ENCODE results near the gene ETNK2. TPM values are rescaled to one million over a fixed set of nuclear protein-coding genes. Genes with fewer than 3 reads are reported as not detected.

The ETNK2 gene
- total and polyA plus RNA-seq, 4 donors = 24.5 to 119 (median 78.8) TPM

DNA sequence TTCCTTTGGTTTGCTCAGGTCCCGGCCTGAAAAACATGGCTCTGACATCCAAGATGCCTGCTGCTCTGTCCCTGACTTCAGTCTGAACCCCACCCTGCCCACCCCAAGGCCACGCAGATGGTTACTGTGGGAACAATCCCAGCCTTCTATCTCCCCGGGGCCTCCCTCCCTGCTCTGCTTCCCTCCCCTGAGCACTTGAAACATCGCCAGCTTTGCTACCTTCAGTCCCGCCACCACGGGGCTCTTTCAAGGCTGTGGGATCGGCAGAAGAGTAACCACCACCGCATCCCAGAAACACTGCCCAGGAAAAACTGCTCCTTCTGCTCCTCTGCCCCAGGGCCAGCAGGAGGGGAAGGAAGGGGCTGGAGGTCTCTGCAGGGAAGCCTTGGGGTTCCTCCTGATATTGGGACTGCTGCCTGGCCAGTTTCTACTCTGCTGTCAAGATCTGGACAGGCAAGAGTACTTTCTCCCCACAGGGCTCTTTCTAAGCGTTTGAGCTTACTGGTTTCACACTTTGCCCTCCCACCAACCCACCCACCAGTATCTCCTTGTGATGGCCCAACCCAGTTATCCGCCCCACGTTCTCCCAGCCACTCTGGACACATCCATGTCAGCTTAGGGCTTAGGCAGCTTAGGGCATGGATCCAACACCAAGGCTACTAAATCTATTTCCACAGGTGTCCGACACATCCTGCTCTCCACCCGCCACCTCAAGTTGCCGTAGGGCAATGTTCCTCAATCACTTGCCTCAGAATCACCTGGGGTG is 8.4 kb downstream of the ETNK2 start:
- no peak for DNase-seq (ENCODE audit: low spot score)
- H3K4me3 ChIP-seq (ENCODE audit: low read depth in 1 of 3, low read length in 3 of 3) = peak overlapping the region in 1 of 3 donors; percentile 6
- H3K27ac ChIP-seq (ENCODE audit: low read depth in 1 of 2, low read length in 2 of 2) = peak overlapping the region; percentile 32 to 52
- WGBS = 33% methylated on average over 14 of the region's 14 CpGs
- TF ChIP-seq, protein P1, sequence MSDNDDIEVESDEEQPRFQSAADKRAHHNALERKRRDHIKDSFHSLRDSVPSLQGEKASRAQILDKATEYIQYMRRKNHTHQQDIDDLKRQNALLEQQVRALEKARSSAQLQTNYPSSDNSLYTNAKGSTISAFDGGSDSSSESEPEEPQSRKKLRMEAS (IDR thresholded peaks at IDR 0.05) = no peak
- TF ChIP-seq HNF4A (conservative IDR thresholded peaks at IDR 0.05) = peak; percentile 20 to 43
- H3K27me3 ChIP-seq (ENCODE audit: control insufficient read depth in 4 of 4, insufficient read depth in 4 of 4, low read length in 3 of 4) = no peaks in the 10 kb centered on the region
- H3K9ac ChIP-seq (ENCODE audit: low read depth in 1 of 2, low read length in 2 of 2) = peak overlapping the region in 1 of 2 donors; percentile 11
- H3K9me3 ChIP-seq (ENCODE audit: control insufficient read depth in 4 of 4, low read length in 3 of 4) = no peaks in the 10 kb centered on the region
- H3K4me1 ChIP-seq (ENCODE audit: control insufficient read depth in 4 of 4, insufficient read depth in 4 of 4, low read length in 3 of 4) = peaks cover 27 to 90% (median 82%) of the 10 kb centered on the region in 4 donors
- peaks cover 0 to 17% (median 12%) of the 10 kb centered on the region in 4 donors for H3K36me3 ChIP-seq (ENCODE audit: control insufficient read depth in 4 of 4, insufficient read depth in 3 of 4, low read depth in 1 of 4, low read length in 3 of 4)

DNA sequence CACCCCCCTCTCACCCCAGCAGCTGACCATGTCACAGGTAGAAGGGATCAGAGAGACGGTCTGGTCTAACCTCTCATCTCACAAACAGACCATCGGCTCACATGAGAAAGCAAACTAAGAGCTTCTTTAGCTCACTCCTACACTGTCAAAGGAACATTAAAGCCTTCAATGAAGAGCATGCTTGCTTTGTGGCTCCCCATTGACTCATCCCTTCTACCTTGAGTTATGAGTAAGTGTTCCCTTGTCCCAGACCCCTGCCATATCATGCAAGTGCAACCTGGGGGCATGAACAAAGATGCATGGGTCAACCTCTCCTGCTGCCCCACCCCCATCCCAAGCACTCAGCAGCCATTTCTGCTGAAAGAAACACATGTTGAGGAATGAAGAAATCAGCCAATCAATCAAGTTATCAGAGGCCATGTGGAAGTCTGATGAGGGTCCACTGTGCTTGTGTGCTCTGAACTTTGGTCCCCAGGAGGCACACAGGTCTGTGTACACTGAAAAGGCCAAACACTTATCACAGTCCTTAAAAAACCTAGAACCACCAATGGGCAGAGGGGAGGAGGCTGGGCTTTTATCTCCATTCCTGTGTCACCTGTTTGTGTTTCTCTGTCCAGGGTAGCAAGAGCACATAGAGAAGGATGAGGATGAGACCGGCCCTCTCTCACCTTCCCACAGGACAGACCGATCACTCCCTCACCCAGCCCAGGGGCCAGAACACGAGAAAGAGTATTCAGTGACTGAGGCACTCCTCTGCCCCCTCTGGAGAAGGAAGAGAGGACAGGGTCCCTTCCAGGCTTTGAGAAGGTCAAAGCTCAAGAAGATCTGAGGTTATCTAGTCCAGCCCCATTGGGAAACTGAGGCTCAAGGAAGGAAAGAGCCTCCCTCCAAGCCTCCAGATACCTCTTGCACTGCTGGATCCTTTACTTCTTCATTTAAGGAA is 9.5 kb downstream of the ETNK2 start:
- TF ChIP-seq FOXA1 (IDR thresholded peaks at IDR 0.05) = peak; percentile 74
- TF ChIP-seq, protein P2, sequence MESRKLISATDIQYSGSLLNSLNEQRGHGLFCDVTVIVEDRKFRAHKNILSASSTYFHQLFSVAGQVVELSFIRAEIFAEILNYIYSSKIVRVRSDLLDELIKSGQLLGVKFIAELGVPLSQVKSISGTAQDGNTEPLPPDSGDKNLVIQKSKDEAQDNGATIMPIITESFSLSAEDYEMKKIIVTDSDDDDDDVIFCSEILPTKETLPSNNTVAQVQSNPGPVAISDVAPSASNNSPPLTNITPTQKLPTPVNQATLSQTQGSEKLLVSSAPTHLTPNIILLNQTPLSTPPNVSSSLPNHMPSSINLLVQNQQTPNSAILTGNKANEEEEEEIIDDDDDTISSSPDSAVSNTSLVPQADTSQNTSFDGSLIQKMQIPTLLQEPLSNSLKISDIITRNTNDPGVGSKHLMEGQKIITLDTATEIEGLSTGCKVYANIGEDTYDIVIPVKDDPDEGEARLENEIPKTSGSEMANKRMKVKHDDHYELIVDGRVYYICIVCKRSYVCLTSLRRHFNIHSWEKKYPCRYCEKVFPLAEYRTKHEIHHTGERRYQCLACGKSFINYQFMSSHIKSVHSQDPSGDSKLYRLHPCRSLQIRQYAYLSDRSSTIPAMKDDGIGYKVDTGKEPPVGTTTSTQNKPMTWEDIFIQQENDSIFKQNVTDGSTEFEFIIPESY (IDR thresholded peaks at IDR 0.05) = peak; percentile 69
- TF ChIP-seq FOXA2 (IDR thresholded peaks at IDR 0.05) = peak; percentile 77
- peak; percentile 75 for TF ChIP-seq YY1 (IDR thresholded peaks at IDR 0.05)
- peak in 1 of 2 donors; percentile 81 for TF ChIP-seq JUND (IDR thresholded peaks at IDR 0.05)
- TF ChIP-seq RXRA (IDR thresholded peaks at IDR 0.05) = peak; percentile 94 to 97
- TF ChIP-seq GABPA (IDR thresholded peaks at IDR 0.05 in 1 of 2, conservative IDR thresholded peaks at IDR 0.05 in 1 of 2) = no peak
- TF ChIP-seq EGR1 (IDR thresholded peaks at IDR 0.05; ENCODE audit: low read depth in 2 of 2) = peak in 1 of 2 donors; percentile 45
- TF ChIP-seq TAF1 (conservative IDR thresholded peaks at IDR 0.05) = no peak
- TF ChIP-seq HNF4G (IDR thresholded peaks at IDR 0.05) = peak; percentile 93
- TF ChIP-seq, protein P3, sequence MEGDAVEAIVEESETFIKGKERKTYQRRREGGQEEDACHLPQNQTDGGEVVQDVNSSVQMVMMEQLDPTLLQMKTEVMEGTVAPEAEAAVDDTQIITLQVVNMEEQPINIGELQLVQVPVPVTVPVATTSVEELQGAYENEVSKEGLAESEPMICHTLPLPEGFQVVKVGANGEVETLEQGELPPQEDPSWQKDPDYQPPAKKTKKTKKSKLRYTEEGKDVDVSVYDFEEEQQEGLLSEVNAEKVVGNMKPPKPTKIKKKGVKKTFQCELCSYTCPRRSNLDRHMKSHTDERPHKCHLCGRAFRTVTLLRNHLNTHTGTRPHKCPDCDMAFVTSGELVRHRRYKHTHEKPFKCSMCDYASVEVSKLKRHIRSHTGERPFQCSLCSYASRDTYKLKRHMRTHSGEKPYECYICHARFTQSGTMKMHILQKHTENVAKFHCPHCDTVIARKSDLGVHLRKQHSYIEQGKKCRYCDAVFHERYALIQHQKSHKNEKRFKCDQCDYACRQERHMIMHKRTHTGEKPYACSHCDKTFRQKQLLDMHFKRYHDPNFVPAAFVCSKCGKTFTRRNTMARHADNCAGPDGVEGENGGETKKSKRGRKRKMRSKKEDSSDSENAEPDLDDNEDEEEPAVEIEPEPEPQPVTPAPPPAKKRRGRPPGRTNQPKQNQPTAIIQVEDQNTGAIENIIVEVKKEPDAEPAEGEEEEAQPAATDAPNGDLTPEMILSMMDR (IDR thresholded peaks at IDR 0.05; ENCODE audit: low read depth, low read length, missing input control) = no peak
- TF ChIP-seq, protein P1 (IDR thresholded peaks at IDR 0.05) = peak; percentile 75
- peak; percentile 96 for TF ChIP-seq SP1 (IDR thresholded peaks at IDR 0.05)
- TF ChIP-seq NR2F2 (IDR thresholded peaks at IDR 0.05) = peak; percentile 72
- peak; percentile 98 to 99 for TF ChIP-seq HNF4A (conservative IDR thresholded peaks at IDR 0.05)
- TF ChIP-seq, protein P4, sequence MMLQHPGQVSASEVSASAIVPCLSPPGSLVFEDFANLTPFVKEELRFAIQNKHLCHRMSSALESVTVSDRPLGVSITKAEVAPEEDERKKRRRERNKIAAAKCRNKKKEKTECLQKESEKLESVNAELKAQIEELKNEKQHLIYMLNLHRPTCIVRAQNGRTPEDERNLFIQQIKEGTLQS (IDR thresholded peaks at IDR 0.05) = peak; percentile 20
- TF ChIP-seq, protein P5, sequence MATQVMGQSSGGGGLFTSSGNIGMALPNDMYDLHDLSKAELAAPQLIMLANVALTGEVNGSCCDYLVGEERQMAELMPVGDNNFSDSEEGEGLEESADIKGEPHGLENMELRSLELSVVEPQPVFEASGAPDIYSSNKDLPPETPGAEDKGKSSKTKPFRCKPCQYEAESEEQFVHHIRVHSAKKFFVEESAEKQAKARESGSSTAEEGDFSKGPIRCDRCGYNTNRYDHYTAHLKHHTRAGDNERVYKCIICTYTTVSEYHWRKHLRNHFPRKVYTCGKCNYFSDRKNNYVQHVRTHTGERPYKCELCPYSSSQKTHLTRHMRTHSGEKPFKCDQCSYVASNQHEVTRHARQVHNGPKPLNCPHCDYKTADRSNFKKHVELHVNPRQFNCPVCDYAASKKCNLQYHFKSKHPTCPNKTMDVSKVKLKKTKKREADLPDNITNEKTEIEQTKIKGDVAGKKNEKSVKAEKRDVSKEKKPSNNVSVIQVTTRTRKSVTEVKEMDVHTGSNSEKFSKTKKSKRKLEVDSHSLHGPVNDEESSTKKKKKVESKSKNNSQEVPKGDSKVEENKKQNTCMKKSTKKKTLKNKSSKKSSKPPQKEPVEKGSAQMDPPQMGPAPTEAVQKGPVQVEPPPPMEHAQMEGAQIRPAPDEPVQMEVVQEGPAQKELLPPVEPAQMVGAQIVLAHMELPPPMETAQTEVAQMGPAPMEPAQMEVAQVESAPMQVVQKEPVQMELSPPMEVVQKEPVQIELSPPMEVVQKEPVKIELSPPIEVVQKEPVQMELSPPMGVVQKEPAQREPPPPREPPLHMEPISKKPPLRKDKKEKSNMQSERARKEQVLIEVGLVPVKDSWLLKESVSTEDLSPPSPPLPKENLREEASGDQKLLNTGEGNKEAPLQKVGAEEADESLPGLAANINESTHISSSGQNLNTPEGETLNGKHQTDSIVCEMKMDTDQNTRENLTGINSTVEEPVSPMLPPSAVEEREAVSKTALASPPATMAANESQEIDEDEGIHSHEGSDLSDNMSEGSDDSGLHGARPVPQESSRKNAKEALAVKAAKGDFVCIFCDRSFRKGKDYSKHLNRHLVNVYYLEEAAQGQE (IDR thresholded peaks at IDR 0.05) = peak; percentile 89
- TF ChIP-seq RAD21 (IDR thresholded peaks at IDR 0.05) = peak; percentile 13 to 50
- no peaks in the 10 kb centered on the region for H3K27me3 ChIP-seq (ENCODE audit: control insufficient read depth in 4 of 4, insufficient read depth in 4 of 4, low read length in 3 of 4)
- H3K9me3 ChIP-seq (ENCODE audit: control insufficient read depth in 4 of 4, low read length in 3 of 4) = no peaks in the 10 kb centered on the region
- peak overlapping the region in 1 of 2 donors; percentile 33 for H3K9ac ChIP-seq (ENCODE audit: low read depth in 1 of 2, low read length in 2 of 2)
- H3K4me1 ChIP-seq (ENCODE audit: control insufficient read depth in 4 of 4, insufficient read depth in 4 of 4, low read length in 3 of 4) = peaks cover 29 to 90% (median 79%) of the 10 kb centered on the region in 4 donors
- 45% methylated on average over 5 of the region's 5 CpGs for WGBS
- peaks cover 0 to 25% (median 19%) of the 10 kb centered on the region in 4 donors for H3K36me3 ChIP-seq (ENCODE audit: control insufficient read depth in 4 of 4, insufficient read depth in 3 of 4, low read depth in 1 of 4, low read length in 3 of 4)
- DNase-seq (ENCODE audit: low spot score) = no peak
- H3K27ac ChIP-seq (ENCODE audit: low read depth in 1 of 2, low read length in 2 of 2) = peak overlapping the region in 1 of 2 donors; percentile 17
- H3K4me3 ChIP-seq (ENCODE audit: low read depth in 1 of 3, low read length in 3 of 3) = no peak overlapping the region
